HG02885 (cell line): Measurements from ENCODE around the gene PRR15.
"Not testable (repeated sequence)": the region's sequence is repeated elsewhere in the genome, so short reads cannot be mapped to it uniquely, and the experiment has no call there.

Source experiments
- ATAC-seq: cut with Tn5 transposase; IDR thresholded peaks from one replicate; pipeline ENCODE4 v1.9.1; 2021; ENCODE audit warnings: mild to moderate bottlenecking; ENCODE audit not compliant: unreplicated experiment, poor library complexity

Gene PRR15

GRCh38 chr7:29563590-29564495 is at the start of gene PRR15:
Gene PRR15 (plus strand): TSS chr7:29563835. CDS start chr7:29566330, 2,495 bp downstream.
- no peak for ATAC-seq

GRCh38 chr7:29516491-29516890 is 47.1 kb upstream of the PRR15 start:
- ATAC-seq = no peak

DNA sequence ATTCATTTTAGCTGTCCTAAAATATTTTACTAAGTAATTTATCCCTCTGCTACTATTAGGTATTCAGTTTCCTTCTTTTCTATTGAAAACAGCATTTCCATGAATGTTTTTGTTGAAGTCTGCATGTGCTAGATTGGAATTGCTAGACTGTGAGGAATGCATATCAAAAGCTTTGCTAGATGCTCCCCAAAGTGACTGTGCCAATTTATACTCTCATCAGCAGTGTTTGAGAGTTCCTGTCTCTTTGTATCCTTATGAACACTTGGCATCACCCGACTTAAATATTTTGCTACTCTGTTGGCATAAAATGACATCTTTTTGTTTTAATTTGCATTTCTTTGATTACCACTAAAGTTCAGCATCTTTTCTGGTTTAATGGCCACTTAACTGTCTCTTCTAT is 45.0 kb upstream of the PRR15 start:
- ATAC-seq = no peak

GRCh38 chr7:29523728-29524127 is 39.9 kb upstream of the PRR15 start:
- no peak for ATAC-seq

DNA sequence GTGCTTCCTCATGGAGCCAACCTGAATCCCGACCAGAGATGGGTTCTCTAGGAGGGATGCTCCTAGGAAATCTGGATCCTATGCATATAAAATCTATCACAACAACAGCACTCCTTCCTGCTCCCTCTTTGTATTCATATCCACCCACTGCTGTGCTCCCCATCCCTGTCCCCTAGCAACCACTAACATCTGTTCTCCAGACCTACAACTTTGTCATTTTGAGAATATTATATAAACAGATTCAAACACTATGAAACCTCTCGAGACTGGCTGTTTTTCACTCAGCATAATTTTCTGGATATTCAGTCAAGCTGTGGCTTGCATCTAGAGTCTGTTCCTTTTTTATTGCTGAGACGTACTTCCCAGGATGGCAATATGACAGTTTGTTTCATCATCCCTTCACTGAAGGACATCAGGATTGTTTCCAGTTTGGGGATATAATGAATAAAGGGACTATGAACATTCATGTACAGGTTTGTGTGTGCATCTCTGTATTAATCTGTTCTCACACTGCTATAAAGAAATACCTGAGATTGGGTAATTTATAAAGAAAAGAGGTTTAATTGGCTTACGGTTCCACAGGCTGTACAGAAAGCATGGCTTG is 36.0 kb upstream of the PRR15 start:
- ATAC-seq = no peak

DNA sequence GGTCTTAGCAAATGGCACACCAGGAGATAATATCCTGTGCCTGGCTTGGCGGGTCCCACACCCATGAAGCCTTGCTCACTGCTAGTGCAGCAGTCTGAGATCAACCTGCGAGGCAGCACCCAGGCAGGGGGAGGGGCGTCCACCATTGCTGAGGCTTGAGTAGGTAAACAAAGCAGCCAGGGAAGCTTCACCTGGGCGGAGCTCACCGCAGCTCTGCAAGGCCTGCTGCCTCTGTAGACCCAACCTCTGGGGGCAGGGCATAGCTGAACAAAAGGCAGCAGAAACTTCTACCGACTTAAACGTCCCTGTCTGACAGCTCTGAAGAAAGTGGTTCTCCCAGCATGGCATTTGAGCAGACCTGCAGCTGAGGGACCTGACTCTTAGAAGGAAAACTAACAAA is 35.1 kb upstream of the PRR15 start:
- ATAC-seq = not testable (repeated sequence)

- no peak for ATAC-seq
Observed at GRCh38 chr7:29538389-29538788, 25.2 kb upstream of the PRR15 start.

GRCh38 chr7:29539471-29539870 is 24.2 kb upstream of the PRR15 start:
- no peak for ATAC-seq

GRCh38 chr7:29547421-29547820 is 16.2 kb upstream of the PRR15 start:
- ATAC-seq = no peak

DNA sequence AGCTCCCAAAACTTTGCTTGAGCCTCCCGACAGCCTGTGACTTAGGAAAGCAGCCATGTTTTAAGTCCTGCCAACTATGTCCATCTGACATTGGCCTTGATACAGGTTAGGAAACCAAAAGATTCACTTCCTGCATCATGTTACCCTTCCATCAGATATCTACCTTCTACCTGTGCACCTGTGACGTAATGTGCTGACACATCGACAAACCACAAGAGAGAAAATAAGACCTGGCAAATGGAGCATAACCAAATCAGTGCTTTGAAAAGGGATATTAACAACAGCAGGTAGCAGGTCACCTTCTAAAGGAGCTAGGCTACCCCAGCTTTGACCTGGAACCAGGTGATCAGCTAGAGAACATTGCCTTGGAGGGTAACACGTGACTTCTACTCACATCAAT is 14.8 kb upstream of the PRR15 start:
- ATAC-seq = no peak

DNA sequence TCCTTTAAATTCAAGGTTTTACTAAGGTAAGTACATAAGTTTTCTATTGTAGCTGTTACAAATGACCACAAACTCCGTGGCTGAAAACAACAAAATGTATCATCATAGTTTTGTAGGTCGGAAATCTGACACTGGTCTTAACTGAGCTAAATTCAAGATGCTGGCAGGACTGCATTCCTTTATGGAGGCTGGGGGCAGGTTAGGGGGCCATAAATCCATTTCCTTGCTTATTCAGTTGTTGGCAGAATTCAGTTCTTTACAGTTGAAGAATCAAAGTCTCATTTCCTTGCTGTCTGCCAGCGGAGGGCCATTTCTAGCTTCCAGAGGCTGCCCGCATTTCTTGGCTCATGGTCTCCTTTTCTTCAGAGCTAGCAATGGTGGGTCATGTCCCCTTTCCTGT is 11.2 kb upstream of the PRR15 start:
- ATAC-seq = no peak

- no peak for ATAC-seq
Observed at GRCh38 chr7:29555061-29555460, 8.6 kb upstream of the PRR15 start.

DNA sequence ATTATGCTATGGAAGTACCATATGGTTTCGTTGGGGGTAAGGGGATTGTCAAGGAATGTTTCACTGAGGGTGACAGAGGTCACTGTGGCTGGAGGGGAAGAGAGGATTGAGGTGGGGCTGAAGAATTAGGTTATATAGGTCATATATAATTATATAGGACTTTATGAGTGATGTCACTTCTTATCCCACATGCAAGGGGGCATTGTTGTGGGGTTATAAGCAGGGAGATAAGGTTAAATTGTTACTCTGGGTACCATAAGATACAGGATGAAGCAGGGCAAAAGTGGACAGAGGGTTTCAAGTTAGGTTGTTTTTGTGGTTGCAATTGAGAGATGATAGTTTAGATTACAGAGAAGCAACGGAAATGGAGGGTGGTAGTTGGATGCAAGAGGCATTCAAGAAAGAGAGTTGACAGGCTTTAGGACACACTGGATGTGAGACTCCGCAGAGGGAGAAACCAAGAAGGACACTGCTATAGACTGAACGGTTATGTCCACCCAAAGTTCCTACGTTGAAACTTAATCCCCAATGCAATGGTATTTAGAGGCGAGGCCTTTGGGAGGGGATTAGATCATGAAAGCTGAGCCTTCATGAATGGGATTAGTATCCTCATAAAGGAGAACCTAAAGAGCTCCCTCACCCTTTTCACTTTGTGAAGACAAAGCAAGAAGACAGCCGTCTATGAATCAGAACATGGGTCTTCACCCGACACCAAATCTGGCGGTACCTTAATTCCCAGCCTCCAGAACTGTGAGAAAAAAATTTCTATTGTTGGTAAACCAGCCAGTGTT is 7.0 kb upstream of the PRR15 start:
- no peak for ATAC-seq

DNA sequence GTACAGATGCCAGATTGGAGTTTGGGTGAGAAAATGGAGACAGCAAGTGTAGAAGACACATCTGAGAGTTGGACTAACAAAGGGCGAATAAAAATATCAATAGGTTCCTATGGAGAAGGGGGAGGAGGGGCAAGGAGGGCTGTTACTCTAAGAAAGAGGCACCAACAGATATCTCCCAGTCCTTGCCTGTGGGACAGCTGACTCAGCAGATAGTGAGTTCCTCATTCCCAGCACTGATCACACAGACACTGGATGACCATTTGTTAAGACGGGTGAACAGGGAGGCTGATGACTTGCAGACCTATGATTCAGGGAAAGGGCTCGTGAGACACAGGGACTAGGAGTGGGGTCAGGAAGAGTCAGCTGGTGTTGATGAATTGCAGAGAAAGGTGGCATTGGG is 5.7 kb upstream of the PRR15 start:
- no peak for ATAC-seq

DNA sequence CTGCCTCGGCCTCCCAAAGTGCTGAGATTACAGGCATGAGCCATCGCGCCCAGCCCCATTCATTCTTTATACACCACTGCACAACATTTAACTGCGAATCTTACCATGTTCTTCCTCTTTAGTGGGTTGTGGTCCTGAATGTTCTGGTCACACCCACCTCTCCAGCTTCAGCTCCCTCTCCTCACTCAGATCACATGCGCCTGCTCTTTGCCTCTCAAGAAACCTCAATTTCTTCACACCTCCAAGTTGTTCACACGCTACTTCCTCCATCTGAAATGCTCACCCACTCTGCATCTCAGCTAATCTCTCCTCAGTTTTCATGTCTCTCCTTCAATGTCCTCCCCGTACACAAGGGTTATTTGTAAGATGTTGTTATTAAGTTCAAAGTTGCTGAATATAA is 2.4 kb upstream of the PRR15 start:
- no peak for ATAC-seq

GRCh38 chr7:29562307-29562706 is 1.3 kb upstream of the PRR15 start:
- no peak for ATAC-seq

GRCh38 chr7:29564496-29565223 is 1.0 kb downstream of the PRR15 start:
- ATAC-seq = no peak

DNA sequence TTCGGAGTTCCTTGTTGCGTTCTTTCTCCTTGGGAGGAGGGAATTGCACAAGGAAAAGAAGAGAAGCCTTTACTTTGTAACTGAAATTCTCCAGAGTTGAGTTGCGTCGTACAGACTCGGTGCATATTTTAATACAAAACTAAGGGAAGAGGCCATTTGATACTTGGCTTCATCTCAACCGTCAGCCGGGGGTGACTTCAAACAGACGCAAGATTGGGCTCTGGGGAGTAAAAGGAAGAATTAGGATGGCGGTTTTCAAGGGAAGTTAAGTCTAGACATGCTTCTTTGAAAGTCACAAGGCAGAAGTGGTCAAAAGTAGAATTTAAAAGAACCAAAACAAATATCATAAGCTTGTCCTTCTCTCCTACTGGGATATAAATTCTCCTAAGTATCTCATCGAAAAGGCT is 1.6 kb downstream of the PRR15 start:
- ATAC-seq = no peak

DNA sequence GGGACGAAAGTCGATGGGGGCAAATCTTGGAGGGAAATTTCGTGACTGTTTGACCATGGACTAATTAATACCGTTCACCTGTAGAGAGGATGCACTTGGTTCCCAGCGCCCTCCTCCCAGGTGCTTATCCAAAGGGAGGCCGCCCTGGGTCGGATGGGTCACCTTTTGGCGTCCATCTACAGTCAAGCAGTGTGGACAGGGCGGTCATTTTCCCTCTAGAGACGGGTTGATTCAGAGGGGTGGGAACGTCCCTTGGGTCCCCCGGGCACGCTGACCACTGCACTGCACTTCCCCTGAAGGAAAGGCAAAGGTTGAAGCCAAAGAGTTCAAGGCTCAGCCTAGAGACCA is 2.0 kb downstream of the PRR15 start:
- no peak for ATAC-seq

GRCh38 chr7:29565982-29566746 is 2.5 kb downstream of the PRR15 start:
- ATAC-seq = no peak
